ENCODE results near the gene GLI1. TPM values are rescaled to one million over a fixed set of nuclear protein-coding genes. Genes with fewer than 3 reads are reported as not detected.
A peak's percentile ranks its signal among the peaks of the same experiment; 100 is the strongest.

GLI1 gene
- total and polyA plus RNA-seq, 5 donors from 2014 or later, result 0.07 to 0.47 (median 0.18) TPM; not detected in 1

DNA sequence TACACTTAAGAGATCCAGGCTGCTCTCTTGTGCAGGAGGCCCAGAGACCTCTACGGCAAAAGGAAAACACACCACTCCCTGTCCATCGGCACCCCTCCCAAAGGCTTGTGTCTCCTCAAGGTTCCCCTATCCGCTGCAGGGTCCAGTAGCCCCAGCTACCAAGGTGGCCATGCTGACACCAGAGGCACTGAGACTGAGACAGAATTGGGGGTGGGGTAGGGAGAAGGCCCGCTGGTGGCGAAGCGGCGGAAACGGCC is 60.1 kb downstream of the GLI1 start:
- H3K4me3 ChIP-seq (ENCODE audit: low read depth, low read length), result peak overlapping the region; percentile 98
- DNase-seq (peak in 2 of 3 donors; percentile 14 to 27), ATAC-seq (ENCODE audit: low read depth in 2 of 2) (no peak)
- H3K9me3 Mint-ChIP-seq, result peaks cover 0 to 3% (median 0%) of the 10 kb centered on the region in 7 donors
- H3K27ac ChIP-seq (ENCODE audit: insufficient read depth, low read length, poor library complexity, severe bottlenecking), result peak overlapping the region; percentile 98
- H3K27me3 Mint-ChIP-seq, result peaks cover 21% of the 10 kb centered on the region
- H3K4me1 ChIP-seq (ENCODE audit: control insufficient read depth, insufficient read depth, low read length, poor library complexity, severe bottlenecking), result peaks cover 56% of the 10 kb centered on the region
- peaks cover 36% of the 10 kb centered on the region for H3K36me3 ChIP-seq (ENCODE audit: control insufficient read depth, insufficient read depth, low read length)
- peaks cover 21 to 65% (median 48%) of the 10 kb centered on the region in 4 donors for H3K4me1 Mint-ChIP-seq
- H3K9me3 ChIP-seq (ENCODE audit: control insufficient read depth in 2 of 2, low read length in 2 of 2), result no peaks in the 10 kb centered on the region
- peak overlapping the region; percentile 97 to 100 (median 100) for H3K27ac Mint-ChIP-seq
- peaks cover 29% of the 10 kb centered on the region for H3K36me3 Mint-ChIP-seq
- H3K4me3 Mint-ChIP-seq, result peak overlapping the region; percentile 97 to 99 (median 98)
- H3K27me3 ChIP-seq (ENCODE audit: control insufficient read depth, insufficient read depth, low read length), result no peaks in the 10 kb centered on the region

- peak within 1 kb of the TSS; percentile 98 to 100 (median 100) for H3K27ac Mint-ChIP-seq
- Histone ChIP-seq H3K4me1 (ENCODE audit: control insufficient read depth, insufficient read depth, low read length, poor library complexity, severe bottlenecking) (peaks cover 59% of the 10 kb centered on the region), H3K9me3 (ENCODE audit: control insufficient read depth in 2 of 2, low read length in 2 of 2) (no peaks in the 10 kb centered on the region), H3K27me3 (ENCODE audit: control insufficient read depth, insufficient read depth, low read length) (no peaks in the 10 kb centered on the region), H3K27ac (ENCODE audit: insufficient read depth, low read length, poor library complexity, severe bottlenecking) (peak within 1 kb of the TSS; percentile 98), H3K4me3 (ENCODE audit: low read depth, low read length) (peak within 1 kb of the TSS; percentile 98), H3K36me3 (ENCODE audit: control insufficient read depth, insufficient read depth, low read length) (peaks cover 35% of the 10 kb centered on the region)
- DNase-seq (peak; percentile 99), ATAC-seq (ENCODE audit: low read depth in 2 of 2) (peak; percentile 78 to 81)
- H3K4me3 Mint-ChIP-seq, result peak within 1 kb of the TSS; percentile 97 to 99 (median 98)
- peaks cover 0 to 3% (median 0%) of the 10 kb centered on the region in 7 donors for H3K9me3 Mint-ChIP-seq
- H3K27me3 Mint-ChIP-seq, result peaks cover 21% of the 10 kb centered on the region
- H3K36me3 Mint-ChIP-seq, result peaks cover 29% of the 10 kb centered on the region
- H3K4me1 Mint-ChIP-seq, result peaks cover 21 to 68% (median 48%) of the 10 kb centered on the region in 4 donors
Observed at GRCh38 chr12:57520053-57520818, 60.7 kb downstream of the GLI1 start, which contains the start of gene DDIT3. TSS of gene DDIT3 (minus strand) at chr12:57520514. CDS start at chr12:57517406, 3,108 bp downstream.

GRCh38 chr12:57521525-57522010 is 62.0 kb downstream of the GLI1 start:
- ATAC-seq (ENCODE audit: low read depth in 2 of 2) (no peak), DNase-seq (no peak)
- Histone ChIP-seq H3K9me3 (ENCODE audit: control insufficient read depth in 2 of 2, low read length in 2 of 2) (no peaks in the 10 kb centered on the region), H3K27me3 (ENCODE audit: control insufficient read depth, insufficient read depth, low read length) (no peaks in the 10 kb centered on the region), H3K4me3 (ENCODE audit: low read depth, low read length) (peak overlapping the region; percentile 60), H3K36me3 (ENCODE audit: control insufficient read depth, insufficient read depth, low read length) (peaks cover 23% of the 10 kb centered on the region), H3K4me1 (ENCODE audit: control insufficient read depth, insufficient read depth, low read length, poor library complexity, severe bottlenecking) (peaks cover 59% of the 10 kb centered on the region), H3K27ac (ENCODE audit: insufficient read depth, low read length, poor library complexity, severe bottlenecking) (peak overlapping the region; percentile 98)
- Mint-ChIP-seq H3K27me3 (peaks cover 21% of the 10 kb centered on the region), H3K27ac (peak overlapping the region; percentile 98 to 100 (median 100)), H3K36me3 (peaks cover 17% of the 10 kb centered on the region), H3K4me3 (peak overlapping the region; percentile 97 to 99 (median 98)), H3K9me3 (peaks cover 0 to 3% (median 0%) of the 10 kb centered on the region in 7 donors), H3K4me1 (peaks cover 15 to 76% (median 47%) of the 10 kb centered on the region in 4 donors)

Other genes with a start within 250 kb of the GLI1 start
- 0.49 TPM for gene NXPH4, start 243.0 kb upstream of the GLI1 start, total RNA-seq
- gene NXPH4, start 243.0 kb upstream of the GLI1 start, polyA plus RNA-seq, result under 1 TPM in 3 of 4 donors, not detected in 1; 0.09 to 0.46 (median 0.11) TPM
- 108 TPM for gene SHMT2, start 230.1 kb upstream of the GLI1 start, total RNA-seq
- 100 to 1,000 TPM; 214 to 300 (median 228) TPM for gene SHMT2, start 230.1 kb upstream of the GLI1 start, polyA plus RNA-seq
- gene STAC3, start 208.6 kb upstream of the GLI1 start, total RNA-seq, result 2.6 TPM
- under 1 TPM in 3 of 4 donors, not detected in 1; 0.10 to 0.52 (median 0.18) TPM for gene STAC3, start 208.6 kb upstream of the GLI1 start, polyA plus RNA-seq
- 115 TPM for gene R3HDM2, start 28.7 kb upstream of the GLI1 start, total RNA-seq
- gene R3HDM2, start 28.7 kb upstream of the GLI1 start, polyA plus RNA-seq, result 1 to 10 TPM; 6.0 to 8.6 (median 8.0) TPM
- gene INHBC, start 25.0 kb upstream of the GLI1 start, total RNA-seq, result not detected
- gene INHBC, start 25.0 kb upstream of the GLI1 start, polyA plus RNA-seq, result under 1 TPM in 1 of 4 donors, not detected in 3; 0.21 TPM
- gene INHBE, start 4.5 kb upstream of the GLI1 start, total RNA-seq, result not detected
- gene INHBE, start 4.5 kb upstream of the GLI1 start, polyA plus RNA-seq, result under 1 TPM in 1 of 4 donors, not detected in 3; 0.06 TPM
- gene ARHGAP9, start 20.1 kb downstream of the GLI1 start, total RNA-seq, result 403 TPM
- 100 to 1,000 TPM; 173 to 192 (median 182) TPM for gene ARHGAP9, start 20.1 kb downstream of the GLI1 start, polyA plus RNA-seq
- 219 TPM for gene MARS1, start 28.3 kb downstream of the GLI1 start, total RNA-seq
- gene MARS1, start 28.3 kb downstream of the GLI1 start, polyA plus RNA-seq, result 10 to 100 TPM; 71.9 to 89.4 (median 80.1) TPM
- 159 TPM for gene DDIT3, start 60.7 kb downstream of the GLI1 start, total RNA-seq
- 10 to 100 TPM; 17.8 to 25.3 (median 20.9) TPM for gene DDIT3, start 60.7 kb downstream of the GLI1 start, polyA plus RNA-seq
- 104 TPM for gene MBD6, start 63.0 kb downstream of the GLI1 start, total RNA-seq
- gene MBD6, start 63.0 kb downstream of the GLI1 start, polyA plus RNA-seq, result 1 to 10 TPM; 1.8 to 3.0 (median 2.3) TPM
- gene DCTN2, start 87.4 kb downstream of the GLI1 start, total RNA-seq, result 74.9 TPM
- 10 to 100 TPM; 75.1 to 91.6 (median 78.9) TPM for gene DCTN2, start 87.4 kb downstream of the GLI1 start, polyA plus RNA-seq
- gene KIF5A, start 90.3 kb downstream of the GLI1 start, total RNA-seq, result 0.72 TPM
- gene KIF5A, start 90.3 kb downstream of the GLI1 start, polyA plus RNA-seq, result under 1 TPM in 2 of 4 donors, not detected in 2; 0.05 to 0.06 TPM
- 35.8 TPM for gene PIP4K2C, start 131.4 kb downstream of the GLI1 start, total RNA-seq
- 10 to 100 TPM; 24.6 to 38.6 (median 30.2) TPM for gene PIP4K2C, start 131.4 kb downstream of the GLI1 start, polyA plus RNA-seq
- 31.2 TPM for gene DTX3, start 145.0 kb downstream of the GLI1 start, total RNA-seq
- 1 to 10 TPM; 3.4 to 7.4 (median 5.1) TPM for gene DTX3, start 145.0 kb downstream of the GLI1 start, polyA plus RNA-seq
- gene ARHGEF25, start 151.7 kb downstream of the GLI1 start, total RNA-seq, result 0.64 TPM
- not detected for gene ARHGEF25, start 151.7 kb downstream of the GLI1 start, polyA plus RNA-seq
- gene B4GALNT1, start 173.4 kb downstream of the GLI1 start, total RNA-seq, result not detected
- not detected for gene B4GALNT1, start 173.4 kb downstream of the GLI1 start, polyA plus RNA-seq
- 151 TPM for gene OS9, start 234.3 kb downstream of the GLI1 start, total RNA-seq
- 10 to 100 TPM; 59.2 to 72.4 (median 63.1) TPM for gene OS9, start 234.3 kb downstream of the GLI1 start, polyA plus RNA-seq

All from CD4-positive, CD25-positive, alpha-beta regulatory T cell (primary cell).